Measurements from ENCODE around the gene NXNL1. TPM values are rescaled to one million over a fixed set of nuclear protein-coding genes. Genes with fewer than 3 reads are reported as not detected.

NXNL1 gene
- total and polyA plus RNA-seq, 7 donors: not detected

- Histone ChIP-seq H3K27me3 (no peaks in the 10 kb centered on the region), H3K9me3 (no peaks in the 10 kb centered on the region), H3K4me3 (no peak overlapping the region), H3K36me3 (peaks cover 6 to 29% (median 7%) of the 10 kb centered on the region in 4 donors), H3K27ac (no peak overlapping the region), H3K4me1 (peaks cover 0 to 11% (median 2%) of the 10 kb centered on the region in 4 donors)
- TF ChIP-seq CTCF (IDR thresholded peaks at IDR 0.05): no peak
- TF ChIP-seq EP300 (IDR thresholded peaks at IDR 0.05): no peak
- no peak for TF ChIP-seq POLR2AphosphoS5 (IDR thresholded peaks at IDR 0.05)
- TF ChIP-seq POLR2A (IDR thresholded peaks at IDR 0.05): no peak
- WGBS, 2 donors: 46 to 73% methylated on average over 41 of the region's 41 CpGs
- no peak for DNase-seq
- intact Hi-C loops (cut with DNase I): no loop called here
Observed at GRCh38 chr19:17497149-17497798, 36.5 kb upstream of the NXNL1 start.

- Histone ChIP-seq H3K36me3 (peaks cover 6 to 31% (median 7%) of the 10 kb centered on the region in 4 donors), H3K4me1 (peaks cover 0 to 11% (median 2%) of the 10 kb centered on the region in 4 donors), H3K9me3 (no peaks in the 10 kb centered on the region), H3K4me3 (no peak overlapping the region), H3K27me3 (no peaks in the 10 kb centered on the region), H3K27ac (no peak overlapping the region)
- peak; percentile 81 for DNase-seq
- intact Hi-C loops (cut with DNase I): no loop called here
- no peak for TF ChIP-seq EP300 (IDR thresholded peaks at IDR 0.05)
- no peak for TF ChIP-seq POLR2A (IDR thresholded peaks at IDR 0.05)
- peak; percentile 59 to 83 (median 74) for TF ChIP-seq CTCF (IDR thresholded peaks at IDR 0.05)
- 20 to 28% methylated on average over 14 of the region's 14 CpGs for WGBS, 2 donors
Observed at GRCh38 chr19:17496337-17496997, 35.7 kb upstream of the NXNL1 start.

- peaks cover under 1 to 29% (median 5%) of the 10 kb centered on the region in 4 donors for H3K36me3 ChIP-seq
- no peak for DNase-seq
- no peak overlapping the region for H3K4me3 ChIP-seq
- TF ChIP-seq EP300 (IDR thresholded peaks at IDR 0.05) (no peak), POLR2AphosphoS5 (IDR thresholded peaks at IDR 0.05) (no peak), CTCF (IDR thresholded peaks at IDR 0.05) (no peak), POLR2A (IDR thresholded peaks at IDR 0.05) (no peak)
- 61 to 70% methylated on average over 9 of the region's 9 CpGs for WGBS, 2 donors
- H3K27me3 ChIP-seq: no peaks in the 10 kb centered on the region
- intact Hi-C loops (cut with DNase I): no loop called here
- no peak overlapping the region for H3K27ac ChIP-seq
- peaks cover 0 to 11% (median 2%) of the 10 kb centered on the region in 4 donors for H3K4me1 ChIP-seq
- no peaks in the 10 kb centered on the region for H3K9me3 ChIP-seq
Observed at GRCh38 chr19:17495639-17496296, 35.0 kb upstream of the NXNL1 start.

- no peak for DNase-seq
- Histone ChIP-seq H3K4me3 (no peak overlapping the region), H3K27me3 (no peaks in the 10 kb centered on the region), H3K4me1 (peaks cover 0 to 10% (median 7%) of the 10 kb centered on the region in 4 donors), H3K36me3 (peaks cover 0 to 25% (median 4%) of the 10 kb centered on the region in 4 donors), H3K9me3 (no peaks in the 10 kb centered on the region), H3K27ac (no peak overlapping the region)
- TF ChIP-seq CTCF (IDR thresholded peaks at IDR 0.05): no peak
- no peak for TF ChIP-seq POLR2A (IDR thresholded peaks at IDR 0.05)
- TF ChIP-seq EP300 (IDR thresholded peaks at IDR 0.05): no peak
- WGBS, 2 donors: 94 to 95% methylated on average over 5 of the region's 5 CpGs
- intact Hi-C loops (cut with DNase I): no loop called here
Observed at GRCh38 chr19:17491287-17491686, 30.6 kb upstream of the NXNL1 start.

All from sigmoid colon (tissue), 7 donors.